Measurements from ENCODE around the gene ADPRH. TPM values are rescaled to one million over a fixed set of nuclear protein-coding genes. Genes with fewer than 3 reads are reported as not detected.

The ADPRH gene
- total and polyA plus RNA-seq, 10 of the 15 experiments (the other 5 are each of a cell fraction or from before 2014, with no cell fraction given): 2.3 to 32.6 (median 19.0) TPM

DNA sequence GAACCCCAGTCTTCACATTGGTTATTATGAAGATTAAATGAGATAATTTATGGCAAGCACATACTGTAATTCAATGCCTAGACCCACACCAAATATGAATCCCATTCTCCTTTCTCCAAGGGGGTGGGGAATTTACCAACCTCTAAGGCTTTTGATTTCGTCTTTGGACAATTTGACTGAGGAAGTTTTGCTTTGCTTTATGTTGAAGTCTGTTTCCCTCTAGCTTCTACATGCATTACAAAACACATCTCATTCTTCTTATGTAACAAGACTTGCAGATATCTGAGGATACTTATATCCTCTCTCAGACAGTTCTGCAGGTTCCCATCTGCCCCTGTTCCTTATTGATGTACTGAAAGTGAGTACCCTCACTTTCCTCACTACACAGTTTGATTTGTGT, 32.1 kb upstream of the ADPRH start:
- in situ Hi-C loops (cut with MboI): no loop called here
- ATAC-seq: no peak
- WGBS (ENCODE audit: insufficient coverage, insufficient replicate concordance, low lambda C conversion rate, missing lambda C conversion rate): 0% methylated on average over 1 of the region's 1 CpG
- Histone ChIP-seq H3K9me3 (replicated peaks; ENCODE audit: control insufficient read depth, insufficient read depth, low read length) (no peaks in the 10 kb centered on the region; the same call in 1 of the 3 replicates), H3K36me3 (ENCODE audit: control insufficient read depth in 2 of 2, insufficient read depth in 2 of 2, low read length in 1 of 2) (peaks cover 3 to 47% of the 10 kb centered on the region in 2 experiments), H3K79me2 (ENCODE audit: control insufficient read depth, insufficient read depth, low read length) (peaks cover 89% of the 10 kb centered on the region), H3K4me1 (ENCODE audit: control insufficient read depth, insufficient read depth, low read length) (peaks cover 33% of the 10 kb centered on the region), H2AFZ (ENCODE audit: control insufficient read depth, low read depth, low read length) (no peak overlapping the region), H3K4me3 (peak overlapping the region; percentile 14; the same call in 1 of the 2 replicates), H3K4me2 (ENCODE audit: control insufficient read depth, insufficient read depth) (0 out of 2 replicates have a peak overlapping the region, but pooled peaks have one; percentile 7), H3K27ac (ENCODE audit: control insufficient read depth, insufficient read depth) (no peak overlapping the region), H4K20me1 (ENCODE audit: control insufficient read depth, insufficient read depth) (no peaks in the 10 kb centered on the region), H3K9ac (ENCODE audit: control insufficient read depth, insufficient read depth, low read length) (no peak overlapping the region), H3K27me3 (replicated peaks in 1 of 2; ENCODE audit: control insufficient read depth in 2 of 2, insufficient read depth in 2 of 2, low read length in 1 of 2) (no peaks in the 10 kb centered on the region)
- intact Hi-C loops (cut with micrococcal nuclease; ENCODE audit: unreplicated experiment): no loop called here
- FAIRE-seq: no peak
- BruUV-seq (replicated peaks): TSS peak; percentile 0
- TF ChIP-seq, protein P1, sequence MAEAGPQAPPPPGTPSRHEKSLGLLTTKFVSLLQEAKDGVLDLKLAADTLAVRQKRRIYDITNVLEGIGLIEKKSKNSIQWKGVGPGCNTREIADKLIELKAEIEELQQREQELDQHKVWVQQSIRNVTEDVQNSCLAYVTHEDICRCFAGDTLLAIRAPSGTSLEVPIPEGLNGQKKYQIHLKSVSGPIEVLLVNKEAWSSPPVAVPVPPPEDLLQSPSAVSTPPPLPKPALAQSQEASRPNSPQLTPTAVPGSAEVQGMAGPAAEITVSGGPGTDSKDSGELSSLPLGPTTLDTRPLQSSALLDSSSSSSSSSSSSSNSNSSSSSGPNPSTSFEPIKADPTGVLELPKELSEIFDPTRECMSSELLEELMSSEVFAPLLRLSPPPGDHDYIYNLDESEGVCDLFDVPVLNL (IDR thresholded peaks at IDR 0.05; ENCODE audit: low read depth, low read length): no peak
- TF ChIP-seq FOXK2 (IDR thresholded peaks at IDR 0.05) (no peak), ZZZ3 (IDR thresholded peaks at IDR 0.05; ENCODE audit: control insufficient read depth, insufficient read length, low read depth) (no peak), IKZF1 (conservative IDR thresholded peaks at IDR 0.05) (no peak), MYB (IDR thresholded peaks at IDR 0.05; ENCODE audit: borderline replicate concordance, low read depth, low read length) (no peak), HDAC2 (IDR thresholded peaks at IDR 0.05) (no peak)
- TF ChIP-seq, protein P2, sequence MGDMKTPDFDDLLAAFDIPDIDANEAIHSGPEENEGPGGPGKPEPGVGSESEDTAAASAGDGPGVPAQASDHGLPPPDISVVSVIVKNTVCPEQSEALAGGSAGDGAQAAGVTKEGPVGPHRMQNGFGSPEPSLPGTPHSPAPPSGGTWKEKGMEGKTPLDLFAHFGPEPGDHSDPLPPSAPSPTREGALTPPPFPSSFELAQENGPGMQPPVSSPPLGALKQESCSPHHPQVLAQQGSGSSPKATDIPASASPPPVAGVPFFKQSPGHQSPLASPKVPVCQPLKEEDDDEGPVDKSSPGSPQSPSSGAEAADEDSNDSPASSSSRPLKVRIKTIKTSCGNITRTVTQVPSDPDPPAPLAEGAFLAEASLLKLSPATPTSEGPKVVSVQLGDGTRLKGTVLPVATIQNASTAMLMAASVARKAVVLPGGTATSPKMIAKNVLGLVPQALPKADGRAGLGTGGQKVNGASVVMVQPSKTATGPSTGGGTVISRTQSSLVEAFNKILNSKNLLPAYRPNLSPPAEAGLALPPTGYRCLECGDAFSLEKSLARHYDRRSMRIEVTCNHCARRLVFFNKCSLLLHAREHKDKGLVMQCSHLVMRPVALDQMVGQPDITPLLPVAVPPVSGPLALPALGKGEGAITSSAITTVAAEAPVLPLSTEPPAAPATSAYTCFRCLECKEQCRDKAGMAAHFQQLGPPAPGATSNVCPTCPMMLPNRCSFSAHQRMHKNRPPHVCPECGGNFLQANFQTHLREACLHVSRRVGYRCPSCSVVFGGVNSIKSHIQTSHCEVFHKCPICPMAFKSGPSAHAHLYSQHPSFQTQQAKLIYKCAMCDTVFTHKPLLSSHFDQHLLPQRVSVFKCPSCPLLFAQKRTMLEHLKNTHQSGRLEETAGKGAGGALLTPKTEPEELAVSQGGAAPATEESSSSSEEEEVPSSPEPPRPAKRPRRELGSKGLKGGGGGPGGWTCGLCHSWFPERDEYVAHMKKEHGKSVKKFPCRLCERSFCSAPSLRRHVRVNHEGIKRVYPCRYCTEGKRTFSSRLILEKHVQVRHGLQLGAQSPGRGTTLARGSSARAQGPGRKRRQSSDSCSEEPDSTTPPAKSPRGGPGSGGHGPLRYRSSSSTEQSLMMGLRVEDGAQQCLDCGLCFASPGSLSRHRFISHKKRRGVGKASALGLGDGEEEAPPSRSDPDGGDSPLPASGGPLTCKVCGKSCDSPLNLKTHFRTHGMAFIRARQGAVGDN (IDR thresholded peaks at IDR 0.05): no peak
- SMC1A ChIA-PET (ENCODE audit: uncharacterized antibody, unreplicated experiment): interaction anchor here (0.9 to 2.2 kb wide), 4 partner anchors 11 to 134 kb away, joined by 3 to 8 read pairs (median 4); no protein-coding TSS in a partner anchor
- RAD21 ChIA-PET (ENCODE audit: unreplicated experiment): interaction anchor here (1.2 kb wide), 1 partner anchor 85 kb away, joined by 3 read pairs; no protein-coding TSS in a partner anchor
- POLR2A ChIA-PET: interaction anchor here (0.6 to 1.5 kb wide), 4 partner anchors 15 to 53 kb away, joined by 3 to 4 read pairs (median 4); no protein-coding TSS in a partner anchor
- CTCF ChIA-PET: interaction anchor here (0.6 to 2.5 kb wide), 3 partner anchors 8 to 134 kb away, joined by 3 to 6 read pairs (median 3); no protein-coding TSS in a partner anchor
- no peak for DNase-seq (ENCODE audit: low read depth, low spot score)
